ENCODE data around the gene UBASH3B.

UBASH3B gene

DNA sequence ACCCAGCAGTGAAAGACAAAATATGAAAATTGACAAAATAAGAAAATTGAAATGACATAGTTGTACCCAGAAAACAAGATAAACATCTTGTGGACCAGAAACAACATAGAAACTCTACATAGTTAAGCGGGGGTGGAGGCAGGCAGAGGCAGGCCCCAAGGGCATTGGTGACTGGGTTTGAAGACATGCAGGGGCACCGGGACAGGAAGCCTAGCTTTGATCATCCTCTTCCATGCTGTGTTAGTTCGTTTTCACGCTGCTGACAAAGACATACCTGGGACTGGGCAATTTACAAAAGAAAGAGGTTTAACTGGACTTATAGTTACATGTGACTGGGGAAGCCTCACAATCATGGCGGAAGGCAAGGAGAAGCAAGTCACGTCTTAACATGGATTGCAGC is 149.3 kb downstream of the UBASH3B start:
- Histone ChIP-seq H3K4me1 (peaks cover 71 to 100% (median 95%) of the 10 kb centered on the region in 10 experiments), H3K4me3 (no peak overlapping the region), H3K27ac (peak overlapping the region in 5 of 11 experiments; percentile 1 to 52 (median 17); a peak in 3 of 22 replicates), H3K27me3 (no peaks in the 10 kb centered on the region), H3K9me3 (replicated peaks in 1 of 11) (no peaks in the 10 kb centered on the region), H3K36me3 (peaks cover 82 to 100% (median 94%) of the 10 kb centered on the region in 11 experiments), H3K4me2 (peak overlapping the region; percentile 49 to 84 (median 66)), H3K9ac (0 out of 22 replicates have a peak overlapping the region, but pooled peaks of 1 of the 11 experiments have one; percentile 35), H4K20me1 (peaks cover 0 to 92% (median 21%) of the 10 kb centered on the region in 11 experiments; a peak in 11 of 22 replicates)
- no peak for TF ChIP-seq Cebpa-rat (IDR thresholded peaks at IDR 0.05)

DNA sequence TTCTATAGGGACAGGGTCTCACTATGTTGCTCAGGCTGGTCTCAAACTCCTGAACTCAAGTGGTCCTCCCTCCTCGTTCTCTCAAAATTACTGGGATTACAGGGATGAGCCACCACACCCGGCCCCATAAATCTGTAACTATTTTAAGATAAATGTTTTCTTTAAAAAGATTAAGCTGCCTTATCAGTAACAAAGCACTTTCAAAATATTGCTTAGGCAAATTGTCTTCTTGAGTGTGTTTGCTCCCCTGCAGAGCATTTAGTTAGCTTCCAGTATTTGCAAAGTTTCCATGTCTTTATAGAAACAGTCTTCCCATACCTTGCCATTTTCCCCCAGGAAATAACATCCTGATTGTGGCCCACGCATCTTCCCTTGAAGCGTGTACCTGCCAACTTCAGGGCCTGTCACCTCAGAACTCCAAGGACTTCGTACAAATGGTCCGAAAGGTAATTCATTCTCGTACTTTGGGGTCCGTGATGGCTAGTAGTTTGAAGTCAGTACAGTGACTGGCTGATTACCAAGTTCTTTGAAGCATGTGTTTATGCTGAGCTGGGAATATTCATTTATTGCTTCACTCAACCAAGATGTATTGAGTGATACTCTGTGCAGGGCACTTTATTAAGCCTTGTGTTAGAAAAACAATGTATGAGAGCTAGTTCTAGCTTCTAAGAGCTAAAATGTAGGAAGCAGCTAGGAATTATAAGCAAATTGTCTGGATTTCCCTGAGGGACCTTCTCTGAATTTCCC is 152.4 kb downstream of the UBASH3B start:
- H3K4me2 ChIP-seq, result peak overlapping the region; percentile 71 to 89 (median 82)
- H3K27me3 ChIP-seq, result no peaks in the 10 kb centered on the region
- peak overlapping the region in 1 of 10 experiments; percentile 12; a peak in 2 of 20 replicates for H3K4me3 ChIP-seq
- H3K27ac ChIP-seq, result peak overlapping the region; percentile 45 to 77 (median 68); a peak in 21 of 22 replicates
- peak overlapping the region; percentile 29 to 64 (median 54); a peak in 18 of 22 replicates for H3K9ac ChIP-seq
- H4K20me1 ChIP-seq, result peaks cover 0 to 88% (median 15%) of the 10 kb centered on the region in 11 experiments; a peak in 11 of 22 replicates
- peaks cover 73 to 99% (median 91%) of the 10 kb centered on the region in 11 experiments for H3K36me3 ChIP-seq
- TF ChIP-seq Cebpa-rat (IDR thresholded peaks at IDR 0.05), result no peak
- no peaks in the 10 kb centered on the region for H3K9me3 ChIP-seq (replicated peaks in 1 of 11)
- H3K4me1 ChIP-seq, result peaks cover 70 to 100% (median 91%) of the 10 kb centered on the region in 10 experiments

GRCh38 chr11:122808478-122808869 is 153.0 kb downstream of the UBASH3B start:
- peak overlapping the region; percentile 71 to 89 (median 82) for H3K4me2 ChIP-seq
- peak overlapping the region in 2 of 10 experiments; percentile 4 to 12; a peak in 2 of 20 replicates for H3K4me3 ChIP-seq
- no peaks in the 10 kb centered on the region for H3K9me3 ChIP-seq (replicated peaks in 1 of 11)
- H4K20me1 ChIP-seq, result peaks cover 0 to 82% (median 10%) of the 10 kb centered on the region in 11 experiments; a peak in 11 of 22 replicates
- H3K27ac ChIP-seq, result peak overlapping the region; percentile 45 to 77 (median 68); a peak in 21 of 22 replicates
- TF ChIP-seq Cebpa-rat (IDR thresholded peaks at IDR 0.05), result no peak
- H3K36me3 ChIP-seq, result peaks cover 71 to 99% (median 89%) of the 10 kb centered on the region in 11 experiments
- H3K4me1 ChIP-seq, result peaks cover 64 to 99% (median 87%) of the 10 kb centered on the region in 10 experiments
- H3K9ac ChIP-seq, result peak overlapping the region; percentile 29 to 64 (median 54); a peak in 18 of 22 replicates
- H3K27me3 ChIP-seq, result no peaks in the 10 kb centered on the region

GRCh38 chr11:122809866-122810265 is 154.3 kb downstream of the UBASH3B start:
- Histone ChIP-seq H3K4me3 (no peak overlapping the region), H3K4me2 (peak overlapping the region in 9 of 11 experiments; percentile 73 to 89 (median 84); a peak in 15 of 22 replicates), H4K20me1 (peaks cover 0 to 68% (median 0%) of the 10 kb centered on the region in 11 experiments; a peak in 8 of 22 replicates), H3K4me1 (peaks cover 50 to 99% (median 76%) of the 10 kb centered on the region in 10 experiments), H3K36me3 (peaks cover 57 to 85% (median 78%) of the 10 kb centered on the region in 11 experiments), H3K9me3 (replicated peaks in 1 of 11) (no peaks in the 10 kb centered on the region), H3K27ac (peak overlapping the region in 7 of 11 experiments; percentile 45 to 77 (median 63); a peak in 10 of 22 replicates), H3K27me3 (no peaks in the 10 kb centered on the region), H3K9ac (no peak overlapping the region; a peak in 1 of 22 replicates)
- TF ChIP-seq Cebpa-rat (IDR thresholded peaks at IDR 0.05), result no peak

DNA sequence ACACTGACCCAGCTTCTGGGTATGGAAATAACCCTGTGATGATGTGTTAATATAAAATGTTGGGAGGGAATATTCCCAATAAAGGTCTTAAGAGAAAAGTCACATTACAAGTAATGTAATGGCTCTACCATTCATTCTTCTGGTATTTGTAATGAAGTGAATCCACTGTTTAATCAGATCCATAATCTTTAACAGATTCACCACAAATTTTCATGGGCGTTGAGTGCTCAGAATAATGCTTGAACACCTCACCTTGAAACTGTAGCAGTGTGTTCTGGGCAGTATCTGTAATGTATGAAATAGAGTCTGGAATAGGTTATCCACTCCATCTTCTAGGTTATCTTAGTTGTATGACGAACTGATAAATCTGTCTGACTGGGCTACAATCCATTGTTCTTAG is 156.2 kb downstream of the UBASH3B start:
- TF ChIP-seq Cebpa-rat (IDR thresholded peaks at IDR 0.05), result no peak
- Histone ChIP-seq H4K20me1 (peaks cover 0 to 50% (median 0%) of the 10 kb centered on the region in 11 experiments; a peak in 8 of 22 replicates), H3K4me3 (no peak overlapping the region), H3K9me3 (replicated peaks in 1 of 11) (no peaks in the 10 kb centered on the region), H3K4me1 (peaks cover 42 to 99% (median 74%) of the 10 kb centered on the region in 10 experiments), H3K4me2 (0 out of 22 replicates have a peak overlapping the region, but pooled peaks of 1 of the 11 experiments have one; percentile 15), H3K9ac (no peak overlapping the region), H3K36me3 (peaks cover 42 to 67% (median 59%) of the 10 kb centered on the region in 11 experiments), H3K27me3 (no peaks in the 10 kb centered on the region), H3K27ac (peak overlapping the region in 1 of 11 experiments; percentile 27; a peak in 1 of 22 replicates)

GRCh38 chr11:122812638-122813037 is 157.1 kb downstream of the UBASH3B start:
- H3K4me3 ChIP-seq, result no peak overlapping the region
- no peak overlapping the region for H3K4me2 ChIP-seq
- peaks cover 0 to 41% (median 0%) of the 10 kb centered on the region in 11 experiments; a peak in 8 of 22 replicates for H4K20me1 ChIP-seq
- no peak overlapping the region for H3K9ac ChIP-seq
- peaks cover 42 to 97% (median 71%) of the 10 kb centered on the region in 10 experiments for H3K4me1 ChIP-seq
- no peak overlapping the region for H3K27ac ChIP-seq
- no peaks in the 10 kb centered on the region for H3K27me3 ChIP-seq
- H3K9me3 ChIP-seq (replicated peaks in 1 of 11), result peaks cover 0 to 4% (median 0%) of the 10 kb centered on the region in 11 experiments; a peak in 4 of 22 replicates
- peaks cover 33 to 58% (median 50%) of the 10 kb centered on the region in 11 experiments for H3K36me3 ChIP-seq
- no peak for TF ChIP-seq Cebpa-rat (IDR thresholded peaks at IDR 0.05)

GRCh38 chr11:122813176-122813893 is 157.8 kb downstream of the UBASH3B start:
- Histone ChIP-seq H3K27ac (no peak overlapping the region), H3K4me1 (peaks cover 36 to 90% (median 64%) of the 10 kb centered on the region in 10 experiments), H3K9ac (no peak overlapping the region), H3K27me3 (no peaks in the 10 kb centered on the region), H3K4me2 (no peak overlapping the region), H3K9me3 (replicated peaks in 1 of 11) (peaks cover under 1 to 9% (median 5%) of the 10 kb centered on the region in 11 experiments; a peak in 19 of 22 replicates), H3K36me3 (peaks cover 29 to 52% (median 43%) of the 10 kb centered on the region in 11 experiments), H3K4me3 (no peak overlapping the region), H4K20me1 (peaks cover 0 to 34% (median 0%) of the 10 kb centered on the region in 11 experiments; a peak in 6 of 22 replicates)
- no peak for TF ChIP-seq Cebpa-rat (IDR thresholded peaks at IDR 0.05)

DNA sequence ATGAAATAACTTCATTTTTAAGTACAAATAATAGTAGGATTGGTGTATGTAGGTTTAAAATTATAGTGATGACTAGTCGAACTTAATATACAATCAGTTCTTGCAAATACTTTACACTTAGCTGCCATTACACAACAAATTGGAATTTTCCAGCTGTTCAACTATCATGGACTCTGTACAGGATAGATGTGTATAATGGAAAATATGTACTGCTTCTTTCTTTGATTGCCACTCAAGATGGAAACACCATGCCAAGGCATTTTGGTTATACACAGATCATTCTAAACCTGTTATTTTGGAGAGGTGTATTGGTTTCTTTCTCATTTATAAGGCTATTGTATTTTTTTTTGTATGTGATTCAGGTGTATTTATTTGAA is 158.4 kb downstream of the UBASH3B start:
- Histone ChIP-seq H3K27ac (no peak overlapping the region), H3K36me3 (peaks cover 29 to 53% (median 43%) of the 10 kb centered on the region in 11 experiments), H3K4me1 (peaks cover 31 to 84% (median 59%) of the 10 kb centered on the region in 10 experiments), H3K27me3 (no peaks in the 10 kb centered on the region), H3K9ac (no peak overlapping the region), H3K4me2 (no peak overlapping the region), H3K4me3 (no peak overlapping the region), H3K9me3 (replicated peaks in 1 of 11) (peaks cover 6 to 14% (median 10%) of the 10 kb centered on the region in 11 experiments), H4K20me1 (peaks cover 0 to 29% (median 0%) of the 10 kb centered on the region in 11 experiments; a peak in 5 of 22 replicates)
- TF ChIP-seq Cebpa-rat (IDR thresholded peaks at IDR 0.05), result no peak

All from BLaER1 treated with 17β-estradiol and CSF1 and Interleukin-3, amounts not matched to agents 10 nM and 100 nM (cell line).